ENCODE data around the gene PAPLN.

- TF ChIP-seq CTCF (conservative IDR thresholded peaks at IDR 0.05; ENCODE audit: low read depth, low read length) (no peak), EZH2phosphoT487 (IDR thresholded peaks at IDR 0.05; ENCODE audit: borderline replicate concordance, low read length) (no peak), EZH2 (IDR thresholded peaks at IDR 0.05; ENCODE audit: low read length, unreplicated experiment) (no peak)
Measured at GRCh38 chr14:73250781-73251500, 13.6 kb downstream of the PAPLN start.
